HepG2 (cell line): ENCODE data around the gene ZNF138. TPM values are rescaled to one million over a fixed set of nuclear protein-coding genes. Genes with fewer than 3 reads are reported as not detected.

Experiments used
- ATAC-seq: fragments of 200-7000 bp; cut with Tn5 transposase; 3 replicates; pipeline ENCODE4 v1.9.1; 2020; ENCODE audit warnings: mild to moderate bottlenecking, moderate library complexity
- BruUV-seq: library from RNA; stranded (reverse); fragments of 400-500 nt; replicated peaks from 2 replicates; lab custom pipeline; 2021; lab: Mats Ljungman, UMichigan
- CTCF ChIA-PET: fragments of 300-600 bp; formaldehyde crosslinking; extraction: SDS; loops from one replicate; lab custom pipeline; 2021; ENCODE audit warnings: low total read pairs, inconsistent platforms, low intra/inter-chr PET ratio; lab: Yijun Ruan, JAX
- POLR2A ChIA-PET: fragments of 350-600 bp; sonication (Branson Sonifier 250); formaldehyde crosslinking; loops from one replicate; lab custom pipeline; 2020; ENCODE audit warnings: antibody characterized with exemption, inconsistent platforms; lab: Yijun Ruan, JAX
- DNase-seq: peaks from one replicate; pipeline ENCODE4 v3.0.0-alpha.2; 2015; ENCODE audit warnings: low spot score
- FAIRE-seq: peaks from 3 replicates; lab custom pipeline; 2011; peaks lifted over from hg19 to GRCh38; lab: Jason Lieb, UNC
- H2AFZ ChIP-seq: one replicate; pipeline ENCODE4 v1.6.1; 2011; ENCODE audit warnings: low read length, inconsistent platforms
- H3K27ac ChIP-seq: fragments of 300-600 bp; 3 replicates; pipeline ENCODE4 v1.8.0; 2011; ENCODE audit warnings: mixed run types, mild to moderate bottlenecking, mixed read lengths, low read length, inconsistent platforms; ENCODE audit not compliant: insufficient read depth; ENCODE audit errors: extremely low read length
- H3K27me3 ChIP-seq, 2 experiments: fragments of 200-600 bp in 1 of 2; 2 replicates in 1 of 2; 3 replicates in 1 of 2; pipeline versions ENCODE4 v1.6.0 to v1.8.0; 2011; ENCODE audit warnings: low read length in 2 of 2, mild to moderate bottlenecking in 2 of 2, moderate library complexity in 2 of 2, inconsistent platforms in 1 of 2; ENCODE audit not compliant: insufficient read depth in 2 of 2, control insufficient read depth in 1 of 2
- H3K36me3 ChIP-seq, 2 experiments: fragments of 200-600 bp in 1 of 2; replicated peaks in 1 of 2; 2 replicates in 1 of 2; 3 replicates in 1 of 2; pipeline versions ENCODE4 v1.5.1 to v1.8.0; 2011; ENCODE audit warnings: low read length in 2 of 2, inconsistent platforms in 1 of 2; ENCODE audit not compliant: insufficient read depth in 2 of 2, control insufficient read depth in 1 of 2
- H3K4me1 ChIP-seq: 2 replicates; pipeline ENCODE4 v1.5.1; 2012; ENCODE audit warnings: low read length, inconsistent platforms; ENCODE audit not compliant: insufficient read depth
- H3K4me2 ChIP-seq: 2 replicates; pipeline ENCODE4 v1.6.0; 2011; ENCODE audit warnings: low read depth, low read length, inconsistent platforms
- H3K4me3 ChIP-seq, 3 experiments: fragments of 200-600 bp in 1 of 3; sonication (generic), shearing (Covaris generic) in 1 of 3; replicated peaks in 1 of 3; 2 replicates each; pipeline ENCODE4 v1.5.1; 2011 to 2016; ENCODE audit warnings: low read length in 3 of 3, inconsistent platforms in 2 of 3, low read depth in 2 of 3, mild to moderate bottlenecking in 2 of 3, control low read depth in 1 of 3, mixed read lengths in 1 of 3; ENCODE audit not compliant: insufficient read depth in 1 of 3
- H3K79me2 ChIP-seq: one replicate; pipeline ENCODE4 v1.6.1; 2011; ENCODE audit warnings: low read length, inconsistent platforms; ENCODE audit not compliant: insufficient read depth
- H3K9ac ChIP-seq: 2 replicates; pipeline ENCODE4 v1.6.0; 2011; ENCODE audit warnings: mild to moderate bottlenecking, low read depth, low read length, inconsistent platforms; ENCODE audit not compliant: insufficient read depth
- H3K9me3 ChIP-seq: 2 replicates; pipeline ENCODE4 v1.5.1; 2012; ENCODE audit warnings: mild to moderate bottlenecking, low read length
- H4K20me1 ChIP-seq: 2 replicates; pipeline ENCODE4 v1.6.0; 2011; ENCODE audit warnings: inconsistent platforms, mild to moderate bottlenecking, low read length, moderate library complexity; ENCODE audit not compliant: insufficient read depth
- FOXO1 ChIP-seq: sonication (generic); formaldehyde crosslinking; IDR thresholded peaks from 2 replicates; pipeline ENCODE4 v1.4.0; 2020; ENCODE audit warnings: missing genetic modification reagents
- NCOR1 ChIP-seq: fragments of 200-600 bp; sonication (generic); IDR thresholded peaks from 2 replicates; pipeline ENCODE4 v1.7.0; 2017; ENCODE audit warnings: antibody characterized with exemption, low read length, borderline replicate concordance
- POLR2A ChIP-seq, 2 experiments: IDR thresholded peaks; 2 replicates each; pipeline ENCODE4 v1.6.1; 2011; ENCODE audit warnings: low read depth in 2 of 2, low read length in 2 of 2, mild to moderate bottlenecking in 1 of 2, moderate library complexity in 1 of 2; ENCODE audit not compliant: insufficient read depth in 1 of 2
- ZFP82 ChIP-seq: sonication (generic); formaldehyde crosslinking; IDR thresholded peaks from 2 replicates; pipeline ENCODE4 v1.5.1; 2020; ENCODE audit warnings: mild to moderate bottlenecking, missing genetic modification reagents, borderline replicate concordance
- ZNF281 ChIP-seq: sonication (generic); formaldehyde crosslinking; IDR thresholded peaks from 2 replicates; pipeline ENCODE4 v1.4.0; 2020; ENCODE audit warnings: missing genetic modification reagents, borderline replicate concordance
- ZNF318 ChIP-seq: sonication (generic); formaldehyde crosslinking; IDR thresholded peaks from 2 replicates; pipeline ENCODE4 v1.4.0; 2020; ENCODE audit warnings: mild to moderate bottlenecking, missing genetic modification reagents
- ZNF503 ChIP-seq: sonication (generic); formaldehyde crosslinking; IDR thresholded peaks from 2 replicates; pipeline ENCODE4 v1.4.0; 2020; ENCODE audit warnings: missing genetic modification reagents
- ZNF616 ChIP-seq: sonication (generic); formaldehyde crosslinking; IDR thresholded peaks from 2 replicates; pipeline ENCODE4 v1.5.0; 2020; ENCODE audit warnings: low read depth, mild to moderate bottlenecking, missing genetic modification reagents
- WGBS: methylation state at CpG from one replicate; pipeline ENCODE4 v1.1.6; 2017; ENCODE audit warnings: low lambda C conversion rate; 5-methylcytosine and 5-hydroxymethylcytosine counted together
- in situ Hi-C: cut with HindIII; loops from 2 replicates; pipeline ENCODE4 v1.10.0; 2017; ENCODE audit warnings: low pct_unique_long_range_greater_than_20kb; ENCODE audit not compliant: extremely low pct_ligation_motif_present
- intact Hi-C: fragments of 100-400 bp; cut with micrococcal nuclease; formaldehyde crosslinking; loops from one replicate; pipeline ENCODE4 v1.10.0; 2022; ENCODE audit not compliant: unreplicated experiment
- polyA plus RNA-seq, 8 experiments: library from polyadenylated mRNA; depleted of rRNA in 3 of 8; stranded (reverse) in 7 of 8; unstranded in 1 of 8; fragments of >200 nt; fragmentation: Illumina TruSeq in 4 of 8; extraction: Trizol in 4 of 8; gene quantifications; 2 replicates each; pipeline versions ENCODE4 v1.2.1 to v1.2.3, GENCODE V29; 2011 to 2016; ENCODE audit warnings: low read depth in 4 of 8, missing spikeins in 1 of 8, mixed read lengths in 1 of 8; ENCODE audit not compliant: insufficient read depth in 1 of 8
- total RNA-seq, 5 experiments: library from RNA; depleted of rRNA; stranded (reverse); fragments of >200 nt; fragmentation: Illumina TruSeq; extraction: Trizol; gene quantifications; 2 replicates each; pipeline ENCODE4 v1.2.3, GENCODE V29; 2016; ENCODE audit warnings: low read depth in 1 of 5
- TF ChIP-seq, protein P1 (sequence below): sonication (generic); formaldehyde crosslinking; IDR thresholded peaks from 2 replicates; pipeline ENCODE4 v1.4.0; 2020; ENCODE audit warnings: mild to moderate bottlenecking, missing genetic modification reagents, borderline replicate concordance

ZNF138 gene
- total and polyA plus RNA-seq, 2 of the 13 experiments (the other 11 are each of a cell fraction or from before 2014, with no cell fraction given) = 2.7 to 5.8 TPM

DNA sequence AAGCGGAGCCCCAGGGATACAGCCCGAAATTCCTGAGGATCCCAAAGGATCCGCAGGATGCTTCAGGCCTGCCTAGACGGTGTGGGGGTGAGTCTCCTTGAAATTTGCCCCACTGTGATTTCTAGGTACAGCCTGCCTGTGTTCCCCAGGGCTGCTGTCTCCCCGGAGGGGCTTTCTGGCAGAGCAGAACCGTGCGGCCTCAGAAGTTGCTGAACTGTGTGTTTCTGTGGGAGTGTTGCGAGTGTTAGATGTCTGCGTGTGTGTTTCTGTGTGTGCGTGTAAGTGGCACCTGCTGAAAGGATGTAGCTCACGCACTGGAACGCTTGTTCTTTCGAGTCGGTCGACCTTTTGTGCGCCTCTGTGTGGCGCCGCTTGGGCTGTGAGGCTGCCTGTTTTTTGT lies 81.0 kb downstream of the ZNF138 start:
- Histone ChIP-seq H3K4me2 (no peak overlapping the region), H3K79me2 (no peaks in the 10 kb centered on the region), H3K9me3 (peaks cover 18% of the 10 kb centered on the region; the same call in 1 of the 2 replicates), H3K9ac (no peak overlapping the region), H3K4me1 (peaks cover 10% of the 10 kb centered on the region), H3K27ac (no peak overlapping the region), H3K4me3 (no peak overlapping the region), H3K27me3 (peaks cover 5 to 98% of the 10 kb centered on the region in 2 experiments; a peak in 4 of 5 replicates), H2AFZ (no peak overlapping the region), H4K20me1 (no peaks in the 10 kb centered on the region), H3K36me3 (no peaks in the 10 kb centered on the region)
- BruUV-seq = no TSS peak
- FAIRE-seq (no peak), DNase-seq (no peak), ATAC-seq (no peak)
- ChIA-PET POLR2A (no interaction called here), CTCF (no interaction called here)
- in situ Hi-C loops (no loop called here), intact Hi-C loops (no loop called here)
- WGBS = 66% methylated on average over 14 of the region's 18 CpGs
- TF ChIP-seq, protein P1, sequence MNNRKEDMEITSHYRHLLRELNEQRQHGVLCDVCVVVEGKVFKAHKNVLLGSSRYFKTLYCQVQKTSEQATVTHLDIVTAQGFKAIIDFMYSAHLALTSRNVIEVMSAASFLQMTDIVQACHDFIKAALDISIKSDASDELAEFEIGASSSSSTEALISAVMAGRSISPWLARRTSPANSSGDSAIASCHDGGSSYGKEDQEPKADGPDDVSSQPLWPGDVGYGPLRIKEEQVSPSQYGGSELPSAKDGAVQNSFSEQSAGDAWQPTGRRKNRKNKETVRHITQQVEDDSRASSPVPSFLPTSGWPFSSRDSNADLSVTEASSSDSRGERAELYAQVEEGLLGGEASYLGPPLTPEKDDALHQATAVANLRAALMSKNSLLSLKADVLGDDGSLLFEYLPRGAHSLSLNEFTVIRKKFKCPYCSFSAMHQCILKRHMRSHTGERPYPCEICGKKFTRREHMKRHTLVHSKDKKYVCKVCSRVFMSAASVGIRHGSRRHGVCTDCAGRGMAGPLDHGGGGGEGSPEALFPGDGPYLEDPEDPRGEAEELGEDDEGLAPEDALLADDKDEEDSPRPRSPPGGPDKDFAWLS (CRISPR knock-in tag) = no peak
- TF ChIP-seq ZNF318 (CRISPR knock-in tag) (no peak), POLR2A (IDR thresholded peaks at IDR 0.05; ENCODE audit: insufficient read depth in 1 of 2, low read depth in 2 of 2, low read length in 2 of 2) (no peak), ZFP82 (CRISPR knock-in tag) (no peak), ZNF281 (no peak), NCOR1 (no peak), ZNF503 (CRISPR knock-in tag) (no peak), FOXO1 (no peak), ZNF616 (no peak)
